ENCODE data around the gene BRIP1.
"Not testable (repeated sequence)": the region's sequence is repeated elsewhere in the genome, so short reads cannot be mapped to it uniquely, and the experiment has no call there.

Gene BRIP1

GRCh38 chr17:61803216-61803615 lies 60.1 kb downstream of the BRIP1 start:
- no peak for DNase-seq (ENCODE audit: low read depth, low spot score)

- no peak for DNase-seq (ENCODE audit: low read depth, low spot score)
Observed at GRCh38 chr17:61799812-61800484, 63.4 kb downstream of the BRIP1 start.

GRCh38 chr17:61797283-61797682 lies 66.0 kb downstream of the BRIP1 start:
- no peak for DNase-seq (ENCODE audit: low read depth, low spot score)

- no peak for DNase-seq (ENCODE audit: low read depth, low spot score)
Observed at GRCh38 chr17:61795546-61795945, 67.8 kb downstream of the BRIP1 start.

GRCh38 chr17:61794792-61795191 lies 68.5 kb downstream of the BRIP1 start:
- DNase-seq (ENCODE audit: low read depth, low spot score) = no peak

GRCh38 chr17:61794242-61794641 lies 69.1 kb downstream of the BRIP1 start:
- no peak for DNase-seq (ENCODE audit: low read depth, low spot score)

GRCh38 chr17:61793565-61793964 lies 69.8 kb downstream of the BRIP1 start:
- no peak for DNase-seq (ENCODE audit: low read depth, low spot score)

GRCh38 chr17:61789872-61790271 lies 73.5 kb downstream of the BRIP1 start:
- no peak for DNase-seq (ENCODE audit: low read depth, low spot score)

GRCh38 chr17:61786088-61786487 lies 77.2 kb downstream of the BRIP1 start:
- no peak for DNase-seq (ENCODE audit: low read depth, low spot score)

GRCh38 chr17:61784510-61784909 lies 78.8 kb downstream of the BRIP1 start:
- no peak for DNase-seq (ENCODE audit: low read depth, low spot score)

- DNase-seq (ENCODE audit: low read depth, low spot score) = no peak
Observed at GRCh38 chr17:61783556-61784304, 79.6 kb downstream of the BRIP1 start.

- DNase-seq (ENCODE audit: low read depth, low spot score) = no peak
Observed at GRCh38 chr17:61783120-61783519, 80.2 kb downstream of the BRIP1 start.

- DNase-seq (ENCODE audit: low read depth, low spot score) = no peak
Observed at GRCh38 chr17:61782683-61783082, 80.6 kb downstream of the BRIP1 start.

GRCh38 chr17:61775364-61775763 lies 88.0 kb downstream of the BRIP1 start:
- DNase-seq (ENCODE audit: low read depth, low spot score) = no peak

GRCh38 chr17:61774724-61775123 lies 88.6 kb downstream of the BRIP1 start:
- DNase-seq (ENCODE audit: low read depth, low spot score) = no peak

- not testable (repeated sequence) for DNase-seq (ENCODE audit: low read depth, low spot score)
Observed at GRCh38 chr17:61774087-61774486, 89.2 kb downstream of the BRIP1 start.

- no peak for DNase-seq (ENCODE audit: low read depth, low spot score)
Observed at GRCh38 chr17:61770752-61771533, 92.4 kb downstream of the BRIP1 start.

GRCh38 chr17:61770043-61770442 lies 93.3 kb downstream of the BRIP1 start:
- no peak for DNase-seq (ENCODE audit: low read depth, low spot score)

- no peak for DNase-seq (ENCODE audit: low read depth, low spot score)
Observed at GRCh38 chr17:61768405-61768804, 94.9 kb downstream of the BRIP1 start.

- DNase-seq (ENCODE audit: low read depth, low spot score) = no peak
Observed at GRCh38 chr17:61766520-61766919, 96.8 kb downstream of the BRIP1 start.

- DNase-seq (ENCODE audit: low read depth, low spot score) = no peak
Observed at GRCh38 chr17:61764846-61765245, 98.5 kb downstream of the BRIP1 start.

- no peak for DNase-seq (ENCODE audit: low read depth, low spot score)
Observed at GRCh38 chr17:61761827-61762226, 101.5 kb downstream of the BRIP1 start.

- DNase-seq (ENCODE audit: low read depth, low spot score) = no peak
Observed at GRCh38 chr17:61759362-61759761, 104.0 kb downstream of the BRIP1 start.

All from activated naive CD8-positive, alpha-beta T cell treated with anti-CD3 and anti-CD28 coated beads, Interleukin-2, amount 50 U/mL, for 16 hours (primary cell).